ENCODE data around the gene TMEFF2.
"Not testable (repeated sequence)": the region's sequence is repeated elsewhere in the genome, so short reads cannot be mapped to it uniquely, and the experiment has no call there.

Gene TMEFF2

GRCh38 chr2:192166946-192167345, 27.8 kb downstream of the TMEFF2 start:
- DNase-seq = no peak

- DNase-seq = no peak
These were observed 28.9 kb downstream of the TMEFF2 start for GRCh38 chr2:192165842-192166241.

GRCh38 chr2:192162392-192163042, 32.2 kb downstream of the TMEFF2 start:
- peak; percentile 74 for DNase-seq

GRCh38 chr2:192161656-192162290, 33.0 kb downstream of the TMEFF2 start:
- no peak for DNase-seq

- no peak for DNase-seq
These were observed 35.0 kb downstream of the TMEFF2 start for GRCh38 chr2:192159736-192160135.

GRCh38 chr2:192159208-192159607, 35.5 kb downstream of the TMEFF2 start:
- no peak for DNase-seq

GRCh38 chr2:192157776-192158175, 37.0 kb downstream of the TMEFF2 start:
- DNase-seq = no peak

GRCh38 chr2:192155511-192156118, 39.1 kb downstream of the TMEFF2 start:
- DNase-seq = no peak

GRCh38 chr2:192153561-192153960, 41.2 kb downstream of the TMEFF2 start:
- no peak for DNase-seq

- no peak for DNase-seq
These were observed 42.9 kb downstream of the TMEFF2 start for GRCh38 chr2:192151853-192152252.

- DNase-seq = no peak
These were observed 44.6 kb downstream of the TMEFF2 start for GRCh38 chr2:192150166-192150565.

- no peak for DNase-seq
These were observed 46.0 kb downstream of the TMEFF2 start for GRCh38 chr2:192148620-192149321.

- no peak for DNase-seq
These were observed 46.5 kb downstream of the TMEFF2 start for GRCh38 chr2:192148241-192148619.

GRCh38 chr2:192146069-192147015, 48.4 kb downstream of the TMEFF2 start:
- no peak for DNase-seq

- DNase-seq = no peak
These were observed 49.2 kb downstream of the TMEFF2 start for GRCh38 chr2:192145496-192145895.

GRCh38 chr2:192140236-192140839, 54.4 kb downstream of the TMEFF2 start:
- no peak for DNase-seq

- DNase-seq = no peak
These were observed 54.9 kb downstream of the TMEFF2 start for GRCh38 chr2:192139813-192140212.

- no peak for DNase-seq
These were observed 57.3 kb downstream of the TMEFF2 start for GRCh38 chr2:192137451-192137850.

- not testable (repeated sequence) for DNase-seq
These were observed 62.1 kb downstream of the TMEFF2 start for GRCh38 chr2:192132604-192133003.

GRCh38 chr2:192130312-192130711, 64.4 kb downstream of the TMEFF2 start:
- DNase-seq = not testable (repeated sequence)

GRCh38 chr2:192128655-192129054, 66.1 kb downstream of the TMEFF2 start:
- no peak for DNase-seq

- no peak for DNase-seq
These were observed 67.3 kb downstream of the TMEFF2 start for GRCh38 chr2:192127434-192127833.

All from amniotic stem cell (primary cell).